Ovary (tissue), 3 donors: ENCODE data around the gene SMC5.

ENCODE experiments used
- CTCF ChIP-seq, 3 donors: fragments of 450-650 bp in 2 of 3; fragments of 200-600 bp in 1 of 3; IDR thresholded peaks; one replicate each; pipeline versions ENCODE4 v1.5.1 to v1.8.0; 2016 to 2022; ENCODE audit warnings: antibody characterized with exemption in 3 of 3, mild to moderate bottlenecking in 1 of 3
- EP300 ChIP-seq: sonication (generic); formaldehyde crosslinking; IDR thresholded peaks from one replicate; pipeline ENCODE4 v1.6.1; 2017; ENCODE audit warnings: antibody characterized with exemption
- POLR2A ChIP-seq: fragments of 450-650 bp; IDR thresholded peaks from one replicate; pipeline ENCODE4 v1.6.1; 2017; ENCODE audit warnings: antibody characterized with exemption, mild to moderate bottlenecking, moderate library complexity
- donor health status: DM: no; HTN: no; CAD: no.

- TF ChIP-seq CTCF (IDR thresholded peaks at IDR 0.05) = no peak
- TF ChIP-seq POLR2A = no peak
- no peak for TF ChIP-seq EP300
These were observed 97.0 kb downstream of the SMC5 start for GRCh38 chr9:70355801-70356200.
